ENCODE measurements around the gene FGB.

The FGB gene
- total RNA-seq = 0 reads per million in 3 experiments

GRCh38 chr4:154562697-154563254 is at the start of gene FGB:
Gene FGB (plus strand): TSS chr4:154563011. CDS start chr4:154563019, 8 bp downstream.
- no peak for DNase-seq

GRCh38 chr4:154516318-154517029 is 46.3 kb upstream of the FGB start:
- no peak for DNase-seq

- no peak for DNase-seq
Measured at GRCh38 chr4:154517591-154517990, 45.2 kb upstream of the FGB start.

GRCh38 chr4:154519214-154519613 is 43.6 kb upstream of the FGB start:
- DNase-seq = no peak

- DNase-seq = no peak
Measured at GRCh38 chr4:154521607-154522006, 41.2 kb upstream of the FGB start.

GRCh38 chr4:154526151-154526550 is 36.7 kb upstream of the FGB start:
- DNase-seq = no peak

GRCh38 chr4:154527308-154527707 is 35.5 kb upstream of the FGB start:
- DNase-seq = no peak

GRCh38 chr4:154528869-154529268 is 33.9 kb upstream of the FGB start:
- no peak for DNase-seq

- no peak for DNase-seq
Measured at GRCh38 chr4:154529728-154530519, 32.9 kb upstream of the FGB start.

- DNase-seq = no peak
Measured at GRCh38 chr4:154534296-154534695, 28.5 kb upstream of the FGB start.

GRCh38 chr4:154542271-154542879 is 20.4 kb upstream of the FGB start:
- no peak for DNase-seq

- DNase-seq = no peak
Measured at GRCh38 chr4:154545689-154546088, 17.1 kb upstream of the FGB start.

- DNase-seq = peak; percentile 95
Measured at GRCh38 chr4:154549894-154550790, 12.7 kb upstream of the FGB start, which contains the start of gene PLRG1. Gene PLRG1 (minus strand): TSS chr4:154550400. CDS start chr4:154550308, 92 bp downstream.

- peak; percentile 67 for DNase-seq
Measured at GRCh38 chr4:154551872-154552686, 10.7 kb upstream of the FGB start.

GRCh38 chr4:154559141-154559493 is 3.7 kb upstream of the FGB start:
- DNase-seq = no peak

GRCh38 chr4:154559494-154560418 is 3.1 kb upstream of the FGB start:
- DNase-seq = no peak

GRCh38 chr4:154560419-154560801 is 2.4 kb upstream of the FGB start:
- no peak for DNase-seq

GRCh38 chr4:154560824-154561231 is 2.0 kb upstream of the FGB start:
- no peak for DNase-seq

GRCh38 chr4:154564311-154564710 is 1.5 kb downstream of the FGB start:
- no peak for DNase-seq

- DNase-seq = no peak
Measured at GRCh38 chr4:154565704-154566103, 2.9 kb downstream of the FGB start.
